ENCODE data around the gene NXPE1.

Gene NXPE1

GRCh38 chr11:114562166-114562916 is 2.7 kb upstream of the NXPE1 start:
- DNase-seq: no peak

- no peak for DNase-seq
Measured at GRCh38 chr11:114556135-114556534, 3.5 kb downstream of the NXPE1 start.

- DNase-seq: no peak
Measured at GRCh38 chr11:114553642-114554041, 6.0 kb downstream of the NXPE1 start.

- no peak for DNase-seq
Measured at GRCh38 chr11:114551060-114551459, 8.6 kb downstream of the NXPE1 start.

GRCh38 chr11:114525682-114526081 is 34.0 kb downstream of the NXPE1 start:
- no peak for DNase-seq

GRCh38 chr11:114524122-114524521 is 35.6 kb downstream of the NXPE1 start:
- DNase-seq: no peak

GRCh38 chr11:114522818-114523217 is 36.9 kb downstream of the NXPE1 start:
- no peak for DNase-seq

- DNase-seq: no peak
Measured at GRCh38 chr11:114511538-114511937, 48.1 kb downstream of the NXPE1 start.

GRCh38 chr11:114511079-114511478 is 48.6 kb downstream of the NXPE1 start:
- no peak for DNase-seq

- no peak for DNase-seq
Measured at GRCh38 chr11:114501901-114502300, 57.8 kb downstream of the NXPE1 start.

- no peak for DNase-seq
Measured at GRCh38 chr11:114499756-114500155, 59.9 kb downstream of the NXPE1 start.

GRCh38 chr11:114496915-114497314 is 62.8 kb downstream of the NXPE1 start:
- DNase-seq: no peak

GRCh38 chr11:114483929-114484328 is 75.8 kb downstream of the NXPE1 start:
- no peak for DNase-seq

- no peak for DNase-seq
Measured at GRCh38 chr11:114482114-114482513, 77.6 kb downstream of the NXPE1 start.

GRCh38 chr11:114479331-114479730 is 80.3 kb downstream of the NXPE1 start:
- no peak for DNase-seq

- DNase-seq: no peak
Measured at GRCh38 chr11:114478768-114479167, 80.9 kb downstream of the NXPE1 start.

- no peak for DNase-seq
Measured at GRCh38 chr11:114478001-114478410, 81.7 kb downstream of the NXPE1 start.

GRCh38 chr11:114472661-114473060 is 87.0 kb downstream of the NXPE1 start:
- no peak for DNase-seq

Data from NCI-H1694 (cell line).